Adipose tissue (tissue), 3 donors: ENCODE measurements around the gene ZBTB26. TPM values are rescaled to one million over a fixed set of nuclear protein-coding genes. Genes with fewer than 3 reads are reported as not detected.
A peak's percentile ranks its signal among the peaks of the same experiment; 100 is the strongest.
"Not testable (repeated sequence)": the region's sequence is repeated elsewhere in the genome, so short reads cannot be mapped to it uniquely, and the experiment has no call there.

Source experiments
- H3K27ac ChIP-seq: one replicate; pipeline ENCODE4 v1.5.1; 2013; ENCODE audit warnings: low read depth, low read length
- WGBS, 3 donors: extraction: QIAGEN DNeasy Blood & Tissue Kit; methylation state at CpG; one replicate each; pipeline ENCODE4 v1.1.7; 2013; 5-methylcytosine and 5-hydroxymethylcytosine counted together
- polyA plus RNA-seq, 3 donors: library from polyadenylated mRNA; stranded (reverse); fragments of 200-250 nt; gene quantifications; one replicate each; pipeline ENCODE4 v1.2.3, GENCODE V29; 2013
- donor health status: healthy with polysubstance abuse.
- donor health status: Bipolar disorder and iron deficiency.
- donor health status: healthy.

The ZBTB26 gene
- polyA plus RNA-seq, 3 donors: 2.0 to 2.2 (median 2.1) TPM

DNA sequence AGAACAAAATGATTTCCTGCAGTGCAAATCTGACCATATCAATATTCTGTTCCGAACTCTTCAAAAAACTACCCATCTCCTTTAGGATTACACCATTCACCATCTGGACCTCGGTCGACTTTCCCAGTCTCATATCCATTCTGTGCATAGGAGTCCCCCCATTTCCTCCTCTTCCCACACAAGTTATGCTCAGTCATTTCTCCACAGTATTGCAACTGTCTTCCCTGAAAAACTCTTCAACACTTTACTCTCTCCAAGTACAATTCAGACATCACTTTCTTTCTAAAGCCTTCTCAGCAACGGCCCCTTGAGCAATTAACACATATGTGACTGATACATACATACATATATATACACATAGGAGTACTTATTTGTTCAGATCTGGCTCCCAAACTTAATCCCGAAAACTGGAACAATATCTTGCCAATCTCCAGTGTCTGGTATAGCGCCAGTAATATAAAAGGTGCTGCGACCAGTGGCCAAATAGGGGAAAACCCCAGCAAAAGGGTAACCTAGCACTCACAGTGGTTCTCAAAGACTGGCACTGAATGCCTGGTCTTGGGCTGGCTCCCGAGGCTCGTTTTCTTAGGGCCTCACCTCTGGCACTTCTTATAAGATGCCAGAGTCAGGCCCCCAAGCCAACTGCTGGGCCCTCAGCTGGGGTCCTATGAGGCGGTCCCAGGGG lies 629 bp downstream of the ZBTB26 start:
- no peak overlapping the region for H3K27ac ChIP-seq
- WGBS, 3 donors: 17 to 24% (median 21%) methylated on average over 10 of the region's 10 CpGs

DNA sequence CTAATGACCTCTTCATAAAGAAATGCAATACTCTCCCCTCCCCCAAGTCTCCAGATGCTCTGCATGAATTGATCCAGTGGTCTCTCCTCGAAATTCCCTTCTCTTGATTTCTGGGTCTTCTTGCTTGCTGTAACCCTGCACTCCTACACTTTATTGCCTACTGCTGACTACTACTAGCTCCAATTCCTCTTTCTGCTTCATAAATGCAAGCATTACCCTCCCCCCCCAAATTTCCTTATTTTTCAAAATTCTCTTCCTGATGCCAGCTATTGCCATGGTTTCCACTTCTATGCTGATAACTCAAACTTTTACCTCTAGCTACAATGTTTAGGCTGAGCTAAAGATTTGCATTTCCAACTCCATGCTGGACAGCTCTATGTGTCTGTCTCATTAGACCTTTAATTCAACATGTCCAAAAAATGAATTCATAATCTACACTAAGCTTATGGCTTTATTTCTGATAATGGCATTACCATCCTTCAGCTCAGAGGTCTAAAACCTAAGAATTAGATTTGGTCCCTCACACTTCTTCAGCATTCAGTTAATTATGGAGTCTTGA lies 1.4 kb downstream of the ZBTB26 start:
- WGBS, 3 donors: 59 to 96% (median 81%) methylated on average over 1 of the region's 1 CpG

DNA sequence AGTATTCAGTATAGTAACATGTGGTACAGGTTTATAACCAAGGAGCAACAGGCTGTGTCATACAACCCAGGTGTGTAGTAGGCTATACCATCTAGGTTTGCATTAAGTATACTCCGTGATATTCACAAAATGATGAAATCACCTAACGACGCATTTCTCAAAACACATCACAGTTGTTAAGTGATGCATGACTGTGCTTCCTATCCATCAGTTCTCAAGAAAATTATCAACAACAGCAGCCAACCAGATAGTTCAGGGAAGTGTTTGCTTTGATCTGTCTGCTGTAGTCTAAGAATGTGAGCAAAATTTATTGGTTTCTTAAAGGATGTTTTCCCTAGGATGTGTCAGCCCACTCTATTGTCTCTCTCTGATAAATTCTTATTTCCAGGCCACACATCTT lies 7.4 kb downstream of the ZBTB26 start:
- 85 to 90% (median 86%) methylated on average over 3 of the region's 3 CpGs for WGBS, 3 donors
- H3K27ac ChIP-seq: no peak overlapping the region

More for the DNA sequence above, 1.4 kb downstream of the ZBTB26 start:
- H3K27ac ChIP-seq: no peak overlapping the region

DNA sequence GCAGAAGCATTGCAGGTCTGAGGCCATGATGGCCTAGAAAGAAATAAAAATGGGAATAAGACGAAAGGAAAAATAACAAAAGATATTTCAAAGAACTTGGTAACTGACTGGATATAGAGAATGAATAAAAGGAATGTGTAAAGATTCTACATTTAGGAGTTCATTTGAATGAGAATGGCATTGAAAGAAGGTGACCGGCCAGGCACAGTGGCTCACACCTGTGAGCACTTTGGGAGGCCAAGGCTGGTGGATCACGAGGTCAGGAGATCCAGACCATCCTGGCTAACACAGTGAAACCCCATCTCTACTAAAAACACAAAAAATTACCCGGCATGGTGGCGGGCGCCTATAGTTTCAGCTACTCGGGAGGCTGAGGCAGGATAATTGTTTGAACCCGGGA lies 8.6 kb downstream of the ZBTB26 start:
- 89 to 95% (median 92%) methylated on average over 8 of the region's 8 CpGs for WGBS, 3 donors
- no peak overlapping the region for H3K27ac ChIP-seq

DNA sequence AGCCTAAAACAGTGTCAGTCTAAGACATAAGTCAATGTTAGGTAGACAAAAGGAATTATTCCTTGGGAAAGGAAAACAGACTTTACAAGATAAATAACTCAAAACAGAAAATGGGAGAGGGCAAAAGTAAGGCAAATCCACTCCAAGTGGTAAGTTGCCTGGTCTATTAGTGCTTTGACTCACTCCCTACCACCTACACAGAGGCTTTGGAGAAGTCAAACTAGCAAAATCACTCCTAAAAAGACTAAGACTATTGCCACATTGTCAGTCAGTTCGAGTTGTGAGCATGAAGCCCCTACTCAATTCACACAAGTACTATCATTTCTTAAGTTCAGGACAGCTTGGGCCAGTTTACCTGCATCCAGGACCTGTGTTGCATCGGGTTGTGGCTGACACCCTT lies 13.0 kb downstream of the ZBTB26 start:
- WGBS, 3 donors: 76 to 90% (median 89%) methylated on average over 2 of the region's 2 CpGs
- H3K27ac ChIP-seq: no peak overlapping the region

DNA sequence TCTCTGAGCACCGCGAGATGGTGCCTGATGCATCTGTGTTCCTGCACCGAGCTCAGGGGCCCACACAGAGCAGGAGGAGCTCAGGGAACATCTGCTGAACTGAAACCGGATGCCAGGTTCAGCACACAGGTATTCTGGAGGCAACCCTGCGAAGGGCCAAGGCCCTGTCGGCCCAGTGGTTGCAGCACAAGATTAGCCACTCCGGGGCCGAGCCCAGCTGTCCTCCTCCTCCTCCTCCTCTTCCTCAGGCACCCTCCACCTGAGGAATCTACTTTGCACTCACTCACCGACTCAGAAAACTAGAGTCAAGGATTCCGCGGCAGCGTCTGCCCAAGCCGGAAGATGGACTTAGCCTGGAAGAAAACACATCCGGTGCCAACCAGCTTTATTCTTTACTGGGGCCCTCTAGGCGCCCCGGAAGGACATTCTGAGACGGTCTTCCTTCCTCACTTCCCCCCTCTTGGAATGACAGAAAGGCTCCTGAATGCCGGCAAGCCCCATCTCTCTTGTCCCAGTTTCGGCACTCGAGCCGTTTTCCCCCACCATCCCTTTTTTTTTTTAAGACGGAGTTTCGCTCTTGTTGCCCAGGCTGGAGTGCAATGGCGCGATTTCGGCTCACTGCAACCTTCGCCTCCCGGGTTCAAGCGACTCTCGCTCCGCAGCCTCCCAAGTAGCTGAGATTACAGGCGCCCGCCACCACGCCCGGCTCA lies 18.2 kb downstream of the ZBTB26 start, which contains the start of gene ZBTB6:
TSS of gene ZBTB6 (minus strand) at position 360 of the 710 bp plus-strand sequence. CDS start 1,251 bp downstream, outside the sequence.
- no peak within 1 kb of the TSS for H3K27ac ChIP-seq
- 0 to 1% (median 1%) methylated on average over 35 of the region's 35 CpGs for WGBS, 3 donors

DNA sequence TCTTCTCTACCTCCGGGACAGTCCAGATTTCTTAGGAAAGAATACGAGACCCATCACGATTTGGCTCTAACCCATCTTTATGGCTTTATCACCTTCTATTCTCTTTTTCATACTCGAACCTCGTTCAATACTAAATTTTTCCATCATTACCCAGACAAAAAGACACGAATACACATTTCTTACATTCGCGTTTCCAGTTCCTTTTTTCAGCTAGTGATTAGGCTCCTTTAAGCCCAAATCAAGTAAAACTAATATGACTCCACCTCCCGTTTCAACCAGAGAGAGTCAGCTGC lies 18.7 kb downstream of the ZBTB26 start:
- no peak overlapping the region for H3K27ac ChIP-seq
- 1 to 3% (median 2%) methylated on average over 9 of the region's 9 CpGs for WGBS, 3 donors

DNA sequence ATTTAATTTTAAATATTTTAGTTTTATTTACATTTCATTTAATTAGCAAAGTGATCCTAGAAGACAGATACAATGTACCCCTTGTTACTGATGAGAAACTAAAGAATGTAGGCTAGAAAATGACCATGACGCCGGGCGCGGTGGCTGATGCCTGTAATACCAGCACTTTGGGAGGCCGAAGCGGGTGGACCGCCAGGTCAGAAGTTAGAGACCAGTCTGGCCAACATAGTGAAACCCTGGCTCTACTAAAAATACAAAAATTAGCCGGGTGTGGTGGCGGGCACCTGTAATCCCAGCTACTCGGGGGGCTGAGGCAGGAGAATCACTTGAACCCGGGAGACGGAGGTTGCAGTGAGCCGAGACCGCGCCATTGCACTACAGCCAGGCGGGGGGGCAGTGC lies 25.2 kb downstream of the ZBTB26 start:
- not testable (repeated sequence) for H3K27ac ChIP-seq
- 93 to 98% (median 96%) methylated on average over 16 of the region's 16 CpGs for WGBS, 3 donors

DNA sequence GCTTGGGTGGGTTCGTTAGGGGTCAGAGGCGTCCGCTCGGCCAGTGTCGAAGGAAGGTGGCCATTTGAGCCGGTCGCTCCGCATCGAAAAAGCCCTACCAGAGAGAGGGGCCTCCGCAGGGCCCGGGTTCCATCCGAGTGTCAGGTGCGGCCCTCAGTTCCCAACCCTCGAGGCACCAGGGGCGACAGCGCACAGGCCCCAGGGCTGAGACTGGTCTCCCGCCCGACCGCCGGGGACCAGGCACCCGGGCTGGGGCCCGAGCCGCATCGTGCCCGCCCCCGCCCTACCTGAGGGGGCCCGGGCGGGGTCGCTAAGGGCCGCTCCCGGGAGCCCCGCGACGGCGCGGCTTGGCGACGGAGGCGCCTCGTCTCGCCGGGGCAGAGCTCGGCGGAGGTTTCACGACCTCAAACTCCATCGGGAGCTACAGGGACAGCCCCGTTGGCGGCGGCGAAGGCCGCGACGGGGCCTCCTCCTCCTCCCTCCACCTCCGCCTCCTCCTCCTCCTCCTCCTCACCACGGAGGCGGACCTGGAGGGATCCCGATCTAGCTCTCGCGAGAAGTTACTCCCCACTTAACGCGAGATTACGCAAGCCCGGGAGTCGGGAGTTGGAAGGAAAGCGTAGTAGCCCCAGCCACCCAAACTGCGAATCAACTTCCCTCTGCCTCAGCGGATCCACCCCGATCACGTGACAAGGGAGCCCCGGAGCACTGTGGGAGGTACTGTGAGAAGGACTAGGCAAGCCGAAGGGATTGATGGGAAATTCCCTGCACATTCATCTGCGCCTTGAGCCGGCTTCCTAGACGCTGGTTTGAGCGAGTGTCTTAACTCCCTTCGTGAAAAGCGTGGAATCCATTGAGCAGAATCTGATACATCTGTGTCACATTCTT lies 26.2 kb downstream of the ZBTB26 start, which contains the start of gene RC3H2:
TSS of gene RC3H2 (minus strand) at position 537 of the 888 bp plus-strand sequence. CDS start 7,850 bp downstream, outside the sequence.
- WGBS, 3 donors: 0 to 1% (median 0%) methylated on average over 61 to 77 of the region's 77 CpGs
- peak within 1 kb of the TSS; percentile 77 for H3K27ac ChIP-seq

DNA sequence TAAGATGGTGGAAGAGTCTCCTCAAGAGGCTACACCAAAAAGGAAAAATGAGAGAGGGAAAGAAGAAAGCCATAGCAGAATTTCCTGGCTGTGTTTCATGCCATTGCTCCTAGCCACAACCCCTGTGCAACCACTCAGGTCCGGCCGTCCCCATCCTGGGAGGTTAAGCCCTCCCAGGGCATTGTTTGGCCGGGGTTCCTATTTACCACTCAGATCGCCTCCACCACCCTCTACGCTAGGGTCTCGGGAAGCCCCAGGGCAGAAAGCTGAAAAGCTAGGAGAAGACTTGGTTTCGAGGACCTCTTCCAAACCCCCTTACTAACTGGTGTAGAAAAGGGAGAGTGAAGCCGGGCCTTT lies 26.9 kb downstream of the ZBTB26 start:
- WGBS, 3 donors: 0% methylated on average over 8 of the region's 8 CpGs
- H3K27ac ChIP-seq: no peak overlapping the region

DNA sequence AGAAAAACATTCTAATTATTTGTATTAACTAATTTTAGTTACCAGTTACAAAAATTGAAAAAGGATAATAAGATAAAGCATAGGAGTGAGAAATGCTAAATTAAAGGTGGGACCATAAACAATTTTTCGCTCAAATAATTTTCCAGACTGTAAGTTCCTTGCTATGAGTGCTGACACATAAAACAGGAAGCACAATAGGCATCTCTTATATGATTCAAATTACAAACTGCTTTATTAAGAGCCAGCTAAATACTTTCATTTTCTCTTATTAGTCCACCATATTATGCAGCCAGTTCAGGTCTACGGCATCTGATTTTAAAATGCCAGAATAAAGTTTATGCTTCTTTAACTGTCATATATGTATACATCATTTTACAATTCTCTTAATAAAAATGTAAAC lies 30.5 kb downstream of the ZBTB26 start:
- H3K27ac ChIP-seq: no peak overlapping the region
- WGBS, 3 donors: 20 to 79% (median 30%) methylated on average over 2 of the region's 2 CpGs

DNA sequence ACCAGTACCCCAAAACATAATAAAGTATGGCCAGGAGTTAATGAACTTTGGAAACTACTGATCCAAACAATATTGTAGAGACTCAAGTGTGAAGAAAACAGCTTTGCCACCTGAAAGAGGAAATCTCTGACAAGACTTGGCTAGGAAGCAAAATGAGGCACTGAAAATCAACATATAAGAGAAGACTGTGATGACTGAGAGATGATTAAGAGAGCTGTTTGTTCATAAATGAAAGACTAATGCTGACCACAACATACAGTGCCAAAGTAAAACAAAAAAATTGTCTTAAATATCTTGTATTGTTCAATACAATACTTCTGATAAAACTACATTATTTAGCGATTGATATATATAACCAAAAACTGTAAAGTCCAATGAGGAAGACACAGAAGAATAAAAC lies 33.3 kb downstream of the ZBTB26 start:
- WGBS, 3 donors: 95 to 100% (median 96%) methylated on average over 1 of the region's 1 CpG

DNA sequence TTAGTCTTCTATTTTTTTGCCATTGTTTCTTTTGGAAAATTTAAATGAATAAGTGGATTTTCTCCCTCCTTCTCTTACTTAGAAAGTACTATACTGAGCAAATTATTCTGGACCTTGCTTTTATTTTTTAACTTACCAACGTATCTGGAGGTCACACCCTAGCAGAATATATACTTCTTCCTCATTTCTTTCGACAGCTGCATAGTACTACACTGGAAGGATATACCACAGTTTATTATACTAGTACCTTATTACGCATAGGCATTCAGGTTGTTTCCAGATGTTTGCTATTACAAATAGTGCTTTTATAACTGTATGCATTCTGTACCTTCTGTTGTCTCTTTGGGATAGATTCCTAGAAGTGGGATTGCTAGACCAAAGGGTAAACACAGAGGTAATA lies 42.8 kb downstream of the ZBTB26 start:
- no peak overlapping the region for H3K27ac ChIP-seq
- 56 to 78% (median 63%) methylated on average over 3 of the region's 3 CpGs for WGBS, 3 donors

More for the DNA sequence above, 33.3 kb downstream of the ZBTB26 start:
- H3K27ac ChIP-seq: no peak overlapping the region

DNA sequence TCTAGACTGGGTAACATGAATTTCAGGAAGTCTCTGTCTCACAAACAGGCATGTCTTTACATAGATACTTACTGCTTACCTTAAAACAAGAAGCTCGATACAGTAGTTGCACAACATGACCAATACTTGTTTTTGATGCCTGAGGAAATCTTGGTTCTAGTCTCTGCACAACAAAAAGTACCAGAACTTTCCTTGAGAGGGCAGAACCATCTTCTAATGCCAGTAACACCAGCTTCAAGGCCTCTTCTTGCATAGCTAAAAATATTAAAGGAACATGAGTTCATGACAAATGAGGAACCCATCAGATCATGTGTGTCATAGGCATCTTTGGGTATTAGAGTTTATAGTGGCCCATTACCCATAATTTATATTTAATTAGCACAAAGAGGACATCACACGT lies 48.2 kb downstream of the ZBTB26 start:
- no peak overlapping the region for H3K27ac ChIP-seq
- WGBS, 3 donors: 82 to 95% (median 87%) methylated on average over 2 of the region's 2 CpGs

DNA sequence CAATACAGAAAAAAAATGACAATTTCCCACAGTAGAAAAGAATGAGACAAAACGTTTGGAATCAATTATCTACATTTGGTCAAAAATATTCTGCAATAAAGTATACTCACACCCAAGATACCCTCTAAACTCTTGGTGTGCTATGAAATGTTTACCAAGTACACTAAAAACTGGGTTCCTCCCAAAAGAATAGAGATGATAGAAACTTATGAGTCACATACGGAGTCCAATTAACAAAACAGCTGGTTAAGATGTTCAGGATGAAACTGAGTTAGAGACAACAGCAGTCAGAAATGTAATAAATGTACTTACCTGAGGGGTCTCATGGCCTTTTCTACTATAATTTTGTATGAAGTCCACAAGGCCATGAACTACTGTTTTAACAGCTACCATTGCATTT lies 51.9 kb downstream of the ZBTB26 start:
- WGBS, 3 donors: 69 to 82% (median 80%) methylated on average over 2 of the region's 2 CpGs

DNA sequence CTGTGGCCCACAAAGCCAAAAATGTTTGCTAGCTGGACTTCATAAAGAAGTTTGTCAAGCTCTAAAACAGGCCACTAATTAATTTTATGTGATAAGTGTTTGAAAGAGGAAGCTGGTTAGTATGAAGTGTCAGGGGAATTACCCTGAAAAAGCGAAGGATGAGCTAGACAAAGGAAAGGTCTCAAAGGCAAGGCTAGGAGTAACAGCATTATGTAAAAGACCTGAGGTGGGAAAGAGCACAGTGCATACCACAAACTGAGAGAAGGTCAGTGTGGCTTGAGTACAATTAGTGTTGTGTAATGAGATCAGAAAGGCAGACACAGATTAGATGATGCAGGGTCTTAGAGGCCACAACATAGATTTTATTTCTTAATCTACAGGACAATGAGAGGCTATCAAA lies 55.8 kb downstream of the ZBTB26 start:
- 79 to 93% (median 87%) methylated on average over 1 of the region's 1 CpG for WGBS, 3 donors
- no peak overlapping the region for H3K27ac ChIP-seq

More for the DNA sequence above, 51.9 kb downstream of the ZBTB26 start:
- no peak overlapping the region for H3K27ac ChIP-seq

DNA sequence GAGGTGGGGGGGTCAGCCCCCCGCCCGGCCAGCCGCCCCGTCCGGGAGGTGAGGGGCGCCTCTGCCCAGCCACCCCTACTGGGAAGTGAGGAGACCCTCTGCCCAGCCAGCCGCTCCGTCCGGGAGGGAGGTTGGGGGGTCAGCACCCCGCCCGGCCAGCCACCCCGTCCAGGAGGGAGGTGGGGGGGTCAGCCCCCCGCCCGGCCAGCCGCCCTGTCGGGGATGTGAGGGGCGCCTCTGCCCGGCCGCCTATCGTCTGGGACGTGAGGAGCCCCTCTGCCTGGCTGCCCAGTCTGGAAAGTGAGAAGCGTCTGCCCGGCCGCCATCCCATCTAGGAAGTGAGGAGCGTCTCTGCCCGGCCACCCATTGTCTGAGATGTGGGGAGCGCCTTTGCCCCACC lies 64.0 kb downstream of the ZBTB26 start:
- 95 to 100% (median 99%) methylated on average over 4 to 13 of the region's 27 CpGs for WGBS, 3 donors
- not testable (repeated sequence) for H3K27ac ChIP-seq

DNA sequence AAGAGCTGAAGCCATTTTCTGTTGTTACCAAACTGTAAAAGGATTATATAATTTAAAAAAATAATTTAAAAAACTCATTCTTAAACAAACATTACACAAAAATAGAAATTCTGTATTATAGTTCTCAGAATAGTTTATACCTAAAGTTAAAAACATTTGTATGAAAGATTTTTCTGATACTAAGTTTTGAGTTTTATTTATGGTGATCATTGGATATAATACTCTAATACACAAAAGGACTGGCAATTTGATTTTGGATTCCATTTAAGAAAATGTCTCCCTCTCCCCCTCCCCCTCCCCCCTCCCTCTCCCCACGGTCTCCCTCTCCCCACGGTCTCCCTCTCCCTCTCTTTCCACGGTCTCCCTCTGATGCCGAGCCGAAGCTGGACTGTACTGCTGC lies 65.2 kb downstream of the ZBTB26 start:
- H3K27ac ChIP-seq: no peak overlapping the region
- no CpG with 5 or more reads among the region's 5 CpGs for WGBS, 3 donors
